ENCODE measurements around the gene TSPO2. TPM values are rescaled to one million over a fixed set of nuclear protein-coding genes. Genes with fewer than 3 reads are reported as not detected.

TSPO2 gene
- total and polyA plus RNA-seq, 2 of the 8 experiments (the other 6 are each of a cell fraction or from before 2014, with no cell fraction given), result not detected

DNA sequence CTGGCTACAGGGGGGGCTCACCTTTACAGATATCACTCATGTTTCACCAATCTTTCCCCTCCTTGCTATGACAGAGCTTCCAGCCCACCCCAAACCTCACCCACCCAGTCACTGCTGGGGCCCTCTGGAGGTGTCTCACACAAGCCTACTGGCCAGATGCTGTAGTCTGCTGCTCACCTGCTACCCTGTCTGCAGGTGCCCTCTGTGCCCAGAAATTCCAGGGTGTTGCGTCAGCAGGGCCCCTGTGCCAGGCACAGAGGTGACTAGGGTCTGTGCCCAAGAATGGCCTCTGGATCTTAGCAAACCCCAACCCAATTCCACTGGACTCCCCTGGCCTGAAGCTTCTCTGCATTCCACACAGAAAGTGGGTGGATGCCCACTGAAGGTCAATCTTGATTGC is 24.6 kb upstream of the TSPO2 start:
- H3K27ac ChIP-seq (ENCODE audit: low read depth, low read length), result no peak overlapping the region
- H3K4me3 ChIP-seq (ENCODE audit: extremely low read depth in 1 of 4, insufficient read depth in 2 of 4, low read depth in 3 of 4, low read length in 4 of 4), result no peak overlapping the region
- no peak overlapping the region for H4K91ac ChIP-seq (replicated peaks; ENCODE audit: insufficient read length, low read length)
- no peak overlapping the region for H2BK120ac ChIP-seq (replicated peaks; ENCODE audit: low read depth, low read length)
- no peak overlapping the region for H3K4ac ChIP-seq (replicated peaks; ENCODE audit: insufficient read length, low read depth, low read length)
- no peaks in the 10 kb centered on the region for H3K4me1 ChIP-seq (replicated peaks in 1 of 4; ENCODE audit: control insufficient read depth in 3 of 4, insufficient read depth in 4 of 4, low read length in 3 of 4)
- FAIRE-seq (no peak), DNase-seq (ENCODE audit: low read depth in 1 of 2, low spot score in 2 of 2) (no peak)
- no peak overlapping the region for H3K56ac ChIP-seq (replicated peaks; ENCODE audit: insufficient read length, low read depth, low read length)
- no peaks in the 10 kb centered on the region for H3K27me3 ChIP-seq (replicated peaks in 1 of 4; ENCODE audit: control insufficient read depth in 3 of 4, extremely low read depth in 1 of 4, insufficient read depth in 3 of 4, low read length in 3 of 4)
- H2BK5ac ChIP-seq (ENCODE audit: low read depth, low read length), result no peak overlapping the region
- ChIA-PET POLR2A (ENCODE audit: partially characterized antibody) (interaction anchor here (0.9 to 2.1 kb wide), 4 partner anchors 9 to 20 kb away, joined by 3 to 7 read pairs (median 4); no protein-coding TSS in a partner anchor), CTCF (ENCODE audit: partially characterized antibody) (interaction anchor here (1.1 to 4.8 kb wide), 6 partner anchors 10 to 302 kb away, joined by 3 to 37 read pairs (median 4); partner anchors contain the start of gene UNC5CL)
- H3K23me2 ChIP-seq (ENCODE audit: low read depth, low read length), result no peaks in the 10 kb centered on the region
- no peak overlapping the region for H3K9ac ChIP-seq (replicated peaks in 1 of 4; ENCODE audit: extremely low read depth in 1 of 4, low read depth in 3 of 4, low read length in 3 of 4)
- no peaks in the 10 kb centered on the region for H3K36me3 ChIP-seq (ENCODE audit: control insufficient read depth in 2 of 4, insufficient read depth in 4 of 4, low read length in 3 of 4)
- H4K8ac ChIP-seq (ENCODE audit: extremely low read depth, insufficient read depth, low read length), result no peak overlapping the region
- no peaks in the 10 kb centered on the region for H3K9me3 ChIP-seq (ENCODE audit: insufficient read depth in 2 of 2, low read depth in 1 of 2, low read length in 1 of 2)
- H3K18ac ChIP-seq (ENCODE audit: extremely low read depth, low read length), result no peak overlapping the region
- no peak overlapping the region for H2BK15ac ChIP-seq (ENCODE audit: low read length)
- H3K79me2 ChIP-seq (ENCODE audit: control insufficient read depth in 1 of 2, insufficient read depth in 2 of 2, low read length in 2 of 2), result no peaks in the 10 kb centered on the region
- no peak overlapping the region for H3K23ac ChIP-seq (ENCODE audit: insufficient read length)
- H2BK12ac ChIP-seq (ENCODE audit: low read depth, low read length), result no peak overlapping the region
- H3K79me1 ChIP-seq (ENCODE audit: low read depth, low read length), result no peaks in the 10 kb centered on the region
- 70% methylated on average over 1 of the region's 1 CpG; no CpG with 5 or more reads in 1 of the 2 experiments for WGBS, 2 experiments (ENCODE audit: extremely low coverage in 1 of 2, insufficient coverage in 1 of 2, insufficient read length in 1 of 2, insufficient replicate concordance in 2 of 2, low coverage in 1 of 2, low lambda C conversion rate in 2 of 2, missing lambda C conversion rate in 1 of 2)
- no peak overlapping the region for H3K4me2 ChIP-seq (ENCODE audit: insufficient read depth in 1 of 2, low read depth in 2 of 2, low read length in 2 of 2)
- no peak overlapping the region for H2AK5ac ChIP-seq (ENCODE audit: low read depth, low read length)
- H2BK20ac ChIP-seq (ENCODE audit: low read length), result no peak overlapping the region
- H3K14ac ChIP-seq (ENCODE audit: insufficient read length), result no peak overlapping the region
- no peak overlapping the region for H4K5ac ChIP-seq (ENCODE audit: insufficient read length, low read depth, low read length)
- no peaks in the 10 kb centered on the region for H4K20me1 ChIP-seq (replicated peaks in 1 of 2; ENCODE audit: control insufficient read depth in 1 of 2, insufficient read depth in 2 of 2, low read length in 2 of 2)
- no peak overlapping the region for H2AFZ ChIP-seq (ENCODE audit: low read length)
- TF ChIP-seq SP4 (IDR thresholded peaks at IDR 0.05; ENCODE audit: low read length) (no peak), JUN (IDR thresholded peaks at IDR 0.05; ENCODE audit: low read depth, low read length) (no peak), CBX8 (IDR thresholded peaks at IDR 0.05; ENCODE audit: borderline replicate concordance, low read depth, low read length) (no peak), PHF8 (conservative IDR thresholded peaks at IDR 0.05; ENCODE audit: low read depth, low read length) (no peak), CHD1 (IDR thresholded peaks at IDR 0.05; ENCODE audit: low read depth, low read length) (no peak), CREB1 (IDR thresholded peaks at IDR 0.05) (no peak), SAP30 (IDR thresholded peaks at IDR 0.05; ENCODE audit: insufficient read depth, insufficient replicate concordance, low read length) (no peak), ASH2L (IDR thresholded peaks at IDR 0.05; ENCODE audit: low read length) (no peak)

All from H1 (cell line).